HG03196 (cell line): ENCODE measurements around the gene VEGFB.

ENCODE experiments used
- ATAC-seq: cut with Tn5 transposase; IDR thresholded peaks from one replicate; pipeline ENCODE4 v1.9.1; 2021; ENCODE audit not compliant: unreplicated experiment

VEGFB gene

GRCh38 chr11:64245797-64246620 lies 11.6 kb downstream of the VEGFB start:
- ATAC-seq: no peak

DNA sequence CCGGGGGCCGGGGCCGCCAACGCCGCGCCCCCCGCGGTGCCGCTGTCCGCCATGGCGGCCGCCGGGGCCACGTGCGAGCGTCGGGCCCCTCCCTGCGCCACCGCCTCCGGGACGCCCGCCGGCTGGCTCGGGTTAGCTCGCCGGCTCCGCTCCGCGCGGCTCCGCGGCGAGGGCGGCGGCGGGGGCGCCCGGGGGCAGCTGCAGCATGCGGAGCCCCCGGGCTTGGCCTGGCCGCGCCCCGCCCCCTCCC lies 12.2 kb downstream of the VEGFB start:
- ATAC-seq: peak; percentile 9

DNA sequence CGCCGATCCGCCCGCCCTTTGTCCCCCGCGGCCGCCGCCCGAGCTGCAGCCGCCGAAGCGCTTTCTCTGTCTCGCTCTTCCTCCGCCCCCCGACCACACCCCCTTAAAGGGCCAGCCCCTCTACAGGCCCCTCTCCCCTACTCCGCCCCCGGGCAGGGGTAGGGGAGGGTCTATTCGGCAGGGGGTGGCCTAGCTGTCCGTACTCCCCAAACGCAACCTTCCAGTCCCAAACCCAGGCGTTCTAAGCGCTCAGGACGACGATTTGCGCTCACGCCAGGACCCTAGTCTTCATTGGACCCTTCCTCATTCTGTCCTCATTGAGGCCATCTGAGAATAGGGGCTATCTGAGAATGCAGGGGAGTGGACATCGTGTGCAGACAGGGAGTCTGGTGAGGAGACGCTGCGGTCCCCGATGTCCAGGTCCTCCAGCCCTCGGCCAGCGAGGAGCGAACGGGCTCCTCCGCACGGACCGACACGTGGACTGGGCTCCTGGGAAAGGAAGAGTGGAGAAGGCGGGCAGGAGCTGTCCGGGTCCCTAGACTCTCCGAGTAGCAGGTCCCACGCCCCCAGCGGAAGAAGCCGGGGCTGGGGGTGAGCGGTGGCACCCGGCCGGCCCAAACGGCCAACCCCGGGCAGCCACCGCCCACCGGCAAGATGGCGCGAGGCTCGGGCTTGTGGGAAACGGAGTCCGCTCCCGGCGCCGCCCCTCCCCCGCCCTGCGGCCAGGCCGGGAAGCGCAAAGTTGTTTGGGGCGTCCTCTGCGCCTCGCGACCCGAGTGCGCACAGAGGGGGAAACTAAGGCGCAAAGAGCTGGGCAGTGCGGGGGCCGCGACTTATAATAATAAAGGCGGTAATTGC lies 12.7 kb downstream of the VEGFB start, which contains the start of gene PPP1R14B:
Gene PPP1R14B (minus strand): TSS at position 73 of the 858 bp plus-strand sequence. CDS start 270 bp downstream, outside the sequence.
- ATAC-seq: peak; percentile 31

DNA sequence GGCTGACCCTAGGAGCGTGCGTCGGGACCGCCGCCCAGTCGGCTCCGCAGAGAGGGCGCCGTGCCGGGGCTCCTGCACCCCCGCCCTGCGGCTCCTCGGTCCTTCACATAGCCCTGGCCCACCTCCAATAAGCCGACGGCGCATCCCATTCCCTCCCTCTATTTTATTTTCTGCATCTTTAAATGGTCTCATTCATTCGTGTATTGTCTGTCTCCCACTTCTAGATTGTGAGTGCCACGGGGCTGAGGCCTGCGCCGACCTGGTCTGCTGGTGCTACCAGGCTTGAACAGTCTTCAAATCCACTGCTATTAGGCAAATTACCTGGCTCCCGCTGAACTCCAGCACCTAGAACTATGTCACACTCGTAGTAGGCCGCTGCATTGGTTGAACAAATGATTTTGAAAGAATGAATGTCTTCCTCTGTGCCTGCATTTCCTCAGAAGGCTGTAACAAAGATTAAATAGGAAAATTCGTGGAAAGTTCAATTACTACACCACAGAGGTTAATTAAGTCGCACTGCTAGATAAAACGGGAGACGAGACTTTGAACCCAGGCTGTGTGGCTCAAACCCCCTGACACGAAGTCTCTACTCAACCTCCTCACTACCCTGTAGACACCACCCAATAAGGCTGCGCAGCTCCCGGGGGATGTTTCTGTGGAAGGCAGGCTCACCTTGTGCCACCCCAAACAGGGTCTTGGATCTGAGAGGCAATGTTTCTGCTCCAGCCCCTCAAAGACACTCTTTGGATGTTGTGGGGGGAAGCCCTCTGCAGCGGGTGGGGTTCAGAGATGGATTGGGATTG lies 13.5 kb downstream of the VEGFB start:
- ATAC-seq: no peak

DNA sequence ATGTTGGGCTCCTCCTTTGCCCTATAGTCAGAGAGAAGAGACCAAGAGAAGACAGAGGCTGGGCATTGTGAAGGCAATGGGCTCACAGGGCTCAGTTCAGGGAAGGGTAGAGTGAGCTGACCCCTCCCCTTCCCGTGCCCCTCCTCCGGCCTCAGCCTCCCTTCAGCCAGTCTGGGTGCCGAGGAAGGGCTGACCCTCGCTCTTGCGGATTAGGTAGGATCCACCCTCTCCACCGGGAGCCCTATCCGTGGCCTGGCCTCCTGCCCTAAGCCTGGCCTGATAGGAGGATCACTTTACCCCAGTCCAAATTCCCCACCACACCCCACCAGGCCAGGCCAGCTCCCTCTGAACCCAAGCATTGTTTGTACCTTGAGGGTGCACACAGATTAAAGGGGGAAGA lies 14.2 kb downstream of the VEGFB start:
- no peak for ATAC-seq

DNA sequence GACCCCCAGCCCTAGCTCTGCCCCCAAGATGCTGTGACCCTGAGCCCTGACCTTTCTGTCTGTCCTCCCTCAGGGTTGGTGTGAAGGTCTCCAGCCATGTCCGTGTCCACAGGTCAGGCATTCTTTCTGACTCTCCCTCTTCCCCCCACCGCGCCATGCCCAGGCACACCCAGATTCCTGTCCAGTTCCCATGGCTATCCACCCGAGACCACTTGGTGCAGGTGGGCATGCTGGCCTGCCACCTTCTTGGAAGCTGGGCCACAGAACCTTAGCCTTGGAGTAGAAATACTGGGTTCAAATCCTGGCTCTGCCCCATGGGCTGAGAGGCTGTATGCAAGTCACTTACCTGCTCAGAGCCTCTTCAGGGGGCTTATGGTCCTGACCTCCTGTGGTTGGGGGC lies 14.7 kb downstream of the VEGFB start:
- ATAC-seq: no peak

DNA sequence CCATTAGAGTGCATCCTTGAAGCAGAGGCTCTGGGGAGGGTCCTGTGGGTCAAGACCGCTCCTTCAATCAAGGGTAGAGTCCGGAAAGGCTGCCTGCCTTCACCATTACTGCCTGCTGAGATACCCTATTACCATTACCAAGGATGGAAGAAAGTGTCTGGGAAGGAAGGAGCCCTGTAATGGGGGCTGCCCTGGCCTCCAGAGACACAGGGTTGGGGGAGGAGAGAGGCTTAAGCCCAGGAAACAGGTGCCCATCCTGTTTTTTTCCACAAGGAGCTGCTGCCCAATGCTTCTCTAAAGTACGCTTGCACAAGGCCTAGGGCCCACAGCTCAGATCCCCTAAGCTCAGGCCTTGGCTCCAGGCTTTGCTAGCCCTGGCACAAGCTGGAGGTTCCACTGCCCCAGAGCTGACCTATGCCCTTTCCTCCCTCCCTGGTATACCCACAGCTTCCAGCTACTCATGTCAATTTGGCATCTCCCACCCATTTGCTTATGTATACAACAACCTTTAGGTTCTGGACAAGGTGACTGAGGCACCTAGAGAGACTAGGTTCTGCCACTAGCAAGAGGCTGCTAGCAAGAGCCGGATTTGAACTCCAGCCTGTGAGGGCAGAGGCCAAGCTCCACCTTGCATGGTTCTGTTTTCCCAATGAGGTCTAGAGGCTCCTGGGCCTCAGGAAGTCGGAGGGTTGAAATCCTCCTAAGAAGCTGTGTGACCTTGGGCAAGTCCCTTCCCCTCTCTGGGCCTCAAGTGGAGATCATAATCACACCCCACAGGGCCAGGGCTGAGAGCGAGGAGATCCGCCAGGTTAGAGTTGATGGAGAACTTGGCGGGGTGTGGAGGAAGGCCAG lies 15.4 kb downstream of the VEGFB start:
- no peak for ATAC-seq

- ATAC-seq: no peak
These were observed 16.1 kb downstream of the VEGFB start for GRCh38 chr11:64250415-64251015.

- no peak for ATAC-seq
These were observed 16.8 kb downstream of the VEGFB start, which contains the start of gene PLCB3 for GRCh38 chr11:64251016-64251752. Gene PLCB3, plus strand, starts transcription at chr11:64251530. Its CDS starts 120 bp downstream, at chr11:64251650.

- ATAC-seq: no peak
These were observed 17.3 kb downstream of the VEGFB start for GRCh38 chr11:64251753-64252002.

- no peak for ATAC-seq
These were observed 17.9 kb downstream of the VEGFB start for GRCh38 chr11:64252003-64252872.

DNA sequence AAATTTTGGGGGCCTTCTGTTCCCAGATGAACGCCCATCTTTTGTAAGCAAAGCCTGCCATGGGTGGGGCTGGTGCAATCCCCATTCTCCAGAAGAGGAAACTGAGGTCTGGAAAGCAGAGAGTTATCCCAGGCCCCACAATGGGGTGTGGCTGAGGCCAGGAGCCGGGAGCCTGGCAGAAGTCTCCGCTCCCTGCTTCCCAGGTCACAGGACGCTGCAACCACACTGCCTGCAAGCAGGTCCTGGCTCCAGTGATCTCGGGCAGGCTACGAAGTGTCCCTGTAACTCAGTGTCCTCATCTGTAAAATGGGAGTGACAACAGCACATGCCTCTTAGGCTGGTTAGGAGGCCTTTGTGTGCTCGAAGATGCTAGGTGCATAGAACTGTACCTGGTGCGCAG lies 18.7 kb downstream of the VEGFB start:
- ATAC-seq: no peak

GRCh38 chr11:64253481-64253880 lies 19.1 kb downstream of the VEGFB start:
- no peak for ATAC-seq

- ATAC-seq: no peak
These were observed 19.9 kb downstream of the VEGFB start for GRCh38 chr11:64254326-64254725.

GRCh38 chr11:64255135-64256128 lies 21.0 kb downstream of the VEGFB start:
- no peak for ATAC-seq

DNA sequence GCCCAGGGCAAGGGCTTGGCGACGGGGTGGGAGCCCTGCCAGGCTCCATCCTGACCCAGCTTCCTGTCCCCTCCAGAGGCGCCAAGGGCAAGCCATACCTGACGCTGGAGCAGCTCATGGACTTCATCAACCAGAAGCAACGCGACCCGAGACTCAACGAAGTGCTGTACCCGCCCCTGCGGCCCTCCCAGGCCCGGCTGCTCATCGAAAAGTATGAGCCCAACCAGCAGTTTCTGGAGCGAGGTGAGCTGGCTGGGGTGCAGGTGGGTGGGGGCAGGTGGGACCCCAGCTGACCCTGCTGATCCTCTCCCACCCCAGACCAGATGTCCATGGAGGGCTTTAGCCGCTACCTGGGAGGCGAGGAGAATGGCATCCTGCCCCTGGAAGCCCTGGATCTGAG lies 21.9 kb downstream of the VEGFB start:
- ATAC-seq: no peak

- ATAC-seq: no peak
These were observed 24.0 kb downstream of the VEGFB start for GRCh38 chr11:64258356-64258755.
